Measurements from ENCODE around the gene JAM3.
"Not testable (repeated sequence)": the region's sequence is repeated elsewhere in the genome, so short reads cannot be mapped to it uniquely, and the experiment has no call there.

DNA sequence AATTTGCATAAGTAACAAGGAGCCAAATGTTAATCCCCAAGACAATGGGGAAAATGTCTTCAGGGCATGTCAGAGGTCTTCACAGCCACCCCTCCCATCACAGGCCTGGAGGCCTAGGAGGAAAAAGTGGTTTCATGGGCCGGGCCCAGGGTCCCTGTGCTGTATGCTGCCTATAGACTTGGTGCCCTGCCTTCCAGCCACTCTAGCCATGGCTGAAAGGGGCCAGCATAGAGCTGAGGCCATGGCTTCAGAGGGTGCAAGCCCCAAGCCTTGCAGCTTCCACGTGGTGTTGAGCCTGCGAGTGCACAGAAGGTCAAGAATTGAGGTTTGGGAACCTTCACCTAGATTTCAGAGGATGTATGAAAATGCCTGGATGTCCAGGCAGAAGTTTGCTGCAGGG is 12.4 kb downstream of the JAM3 start:
- TF ChIP-seq, protein P1, sequence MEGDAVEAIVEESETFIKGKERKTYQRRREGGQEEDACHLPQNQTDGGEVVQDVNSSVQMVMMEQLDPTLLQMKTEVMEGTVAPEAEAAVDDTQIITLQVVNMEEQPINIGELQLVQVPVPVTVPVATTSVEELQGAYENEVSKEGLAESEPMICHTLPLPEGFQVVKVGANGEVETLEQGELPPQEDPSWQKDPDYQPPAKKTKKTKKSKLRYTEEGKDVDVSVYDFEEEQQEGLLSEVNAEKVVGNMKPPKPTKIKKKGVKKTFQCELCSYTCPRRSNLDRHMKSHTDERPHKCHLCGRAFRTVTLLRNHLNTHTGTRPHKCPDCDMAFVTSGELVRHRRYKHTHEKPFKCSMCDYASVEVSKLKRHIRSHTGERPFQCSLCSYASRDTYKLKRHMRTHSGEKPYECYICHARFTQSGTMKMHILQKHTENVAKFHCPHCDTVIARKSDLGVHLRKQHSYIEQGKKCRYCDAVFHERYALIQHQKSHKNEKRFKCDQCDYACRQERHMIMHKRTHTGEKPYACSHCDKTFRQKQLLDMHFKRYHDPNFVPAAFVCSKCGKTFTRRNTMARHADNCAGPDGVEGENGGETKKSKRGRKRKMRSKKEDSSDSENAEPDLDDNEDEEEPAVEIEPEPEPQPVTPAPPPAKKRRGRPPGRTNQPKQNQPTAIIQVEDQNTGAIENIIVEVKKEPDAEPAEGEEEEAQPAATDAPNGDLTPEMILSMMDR (conservative IDR thresholded peaks at IDR 0.05; ENCODE audit: low read depth, low read length): not testable (repeated sequence)
- not testable (repeated sequence) for TF ChIP-seq EZH2 (IDR thresholded peaks at IDR 0.05; ENCODE audit: borderline replicate concordance, low read depth, low read length, poor library complexity, severe bottlenecking)

Data from A673 (cell line).